Neural cell (in vitro differentiated cells): ENCODE results near the gene NMRK2.

Source experiments
- CTCF ChIP-seq: fragments of 450-650 bp; IDR thresholded peaks from 2 replicates; pipeline ENCODE4 v1.5.1; 2014; ENCODE audit warnings: antibody characterized with exemption, mild to moderate bottlenecking, moderate library complexity; ENCODE audit not compliant: poor library complexity, severe bottlenecking
- EZH2 ChIP-seq: fragments of 200-600, 300-800 bp; shearing (Covaris generic), sonication (generic); IDR thresholded peaks from 2 replicates; pipeline ENCODE4 v1.6.1; 2014; ENCODE audit warnings: antibody characterized with exemption, low read length, borderline replicate concordance, mild to moderate bottlenecking; ENCODE audit not compliant: insufficient read depth, poor library complexity, severe bottlenecking
- MXI1 ChIP-seq: fragments of 450-650 bp; conservative IDR thresholded peaks from 2 replicates; pipeline ENCODE4 v1.6.1; 2014; ENCODE audit warnings: antibody characterized with exemption, mild to moderate bottlenecking; ENCODE audit not compliant: poor library complexity, severe bottlenecking
- SMC3 ChIP-seq: fragments of 450-650 bp; conservative IDR thresholded peaks from 2 replicates; pipeline ENCODE4 v1.6.1; 2014; ENCODE audit warnings: antibody characterized with exemption, mild to moderate bottlenecking, moderate library complexity; ENCODE audit not compliant: poor library complexity
- TAF1 ChIP-seq: IDR thresholded peaks from 2 replicates; pipeline ENCODE4 v1.6.1; 2012; ENCODE audit warnings: low read depth

GRCh38 chr19:3961007-3961406, 28.1 kb downstream of the NMRK2 start:
- TF ChIP-seq CTCF (no peak), SMC3 (no peak), EZH2 (no peak), TAF1 (no peak), MXI1 (no peak)
